Epithelial cell of esophagus (primary cell): ENCODE results near the gene SEC61A1.

ENCODE experiments used
- DNase-seq: peaks from one replicate; pipeline ENCODE4 v3.0.0; 2010; ENCODE audit warnings: low read depth
- H3K4me3 ChIP-seq: 2 replicates; pipeline ENCODE4 v1.5.1; 2011; ENCODE audit warnings: mild to moderate bottlenecking, low read length, control low read depth
- TF ChIP-seq, protein P1 (sequence below): IDR thresholded peaks from 2 replicates; pipeline ENCODE4 v1.5.1; 2011; ENCODE audit warnings: low read depth, mild to moderate bottlenecking, low read length, control low read depth, inconsistent platforms; ENCODE audit not compliant: insufficient read depth; ENCODE audit errors: missing control alignments

Gene SEC61A1

DNA sequence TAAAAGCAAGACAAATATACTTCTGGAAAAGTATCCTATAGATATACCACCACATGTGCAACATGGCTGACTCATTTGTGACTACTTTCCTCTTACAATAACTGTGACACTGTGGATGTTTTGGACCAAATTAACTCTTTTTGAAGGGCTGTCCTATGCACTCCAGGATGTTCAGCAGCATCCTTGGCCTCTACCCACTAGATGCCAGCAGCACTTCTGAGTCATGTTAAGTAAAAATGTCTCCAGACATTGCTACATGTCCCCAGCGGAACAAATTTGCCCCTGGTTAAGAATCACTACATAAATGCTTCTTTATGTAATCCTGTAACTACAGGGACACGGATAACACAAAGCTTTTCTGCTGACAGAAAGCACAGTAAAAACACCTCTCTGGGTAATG, 39.3 kb downstream of the SEC61A1 start:
- H3K4me3 ChIP-seq = no peak overlapping the region
- DNase-seq = no peak
- TF ChIP-seq, protein P1, sequence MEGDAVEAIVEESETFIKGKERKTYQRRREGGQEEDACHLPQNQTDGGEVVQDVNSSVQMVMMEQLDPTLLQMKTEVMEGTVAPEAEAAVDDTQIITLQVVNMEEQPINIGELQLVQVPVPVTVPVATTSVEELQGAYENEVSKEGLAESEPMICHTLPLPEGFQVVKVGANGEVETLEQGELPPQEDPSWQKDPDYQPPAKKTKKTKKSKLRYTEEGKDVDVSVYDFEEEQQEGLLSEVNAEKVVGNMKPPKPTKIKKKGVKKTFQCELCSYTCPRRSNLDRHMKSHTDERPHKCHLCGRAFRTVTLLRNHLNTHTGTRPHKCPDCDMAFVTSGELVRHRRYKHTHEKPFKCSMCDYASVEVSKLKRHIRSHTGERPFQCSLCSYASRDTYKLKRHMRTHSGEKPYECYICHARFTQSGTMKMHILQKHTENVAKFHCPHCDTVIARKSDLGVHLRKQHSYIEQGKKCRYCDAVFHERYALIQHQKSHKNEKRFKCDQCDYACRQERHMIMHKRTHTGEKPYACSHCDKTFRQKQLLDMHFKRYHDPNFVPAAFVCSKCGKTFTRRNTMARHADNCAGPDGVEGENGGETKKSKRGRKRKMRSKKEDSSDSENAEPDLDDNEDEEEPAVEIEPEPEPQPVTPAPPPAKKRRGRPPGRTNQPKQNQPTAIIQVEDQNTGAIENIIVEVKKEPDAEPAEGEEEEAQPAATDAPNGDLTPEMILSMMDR = no peak

DNA sequence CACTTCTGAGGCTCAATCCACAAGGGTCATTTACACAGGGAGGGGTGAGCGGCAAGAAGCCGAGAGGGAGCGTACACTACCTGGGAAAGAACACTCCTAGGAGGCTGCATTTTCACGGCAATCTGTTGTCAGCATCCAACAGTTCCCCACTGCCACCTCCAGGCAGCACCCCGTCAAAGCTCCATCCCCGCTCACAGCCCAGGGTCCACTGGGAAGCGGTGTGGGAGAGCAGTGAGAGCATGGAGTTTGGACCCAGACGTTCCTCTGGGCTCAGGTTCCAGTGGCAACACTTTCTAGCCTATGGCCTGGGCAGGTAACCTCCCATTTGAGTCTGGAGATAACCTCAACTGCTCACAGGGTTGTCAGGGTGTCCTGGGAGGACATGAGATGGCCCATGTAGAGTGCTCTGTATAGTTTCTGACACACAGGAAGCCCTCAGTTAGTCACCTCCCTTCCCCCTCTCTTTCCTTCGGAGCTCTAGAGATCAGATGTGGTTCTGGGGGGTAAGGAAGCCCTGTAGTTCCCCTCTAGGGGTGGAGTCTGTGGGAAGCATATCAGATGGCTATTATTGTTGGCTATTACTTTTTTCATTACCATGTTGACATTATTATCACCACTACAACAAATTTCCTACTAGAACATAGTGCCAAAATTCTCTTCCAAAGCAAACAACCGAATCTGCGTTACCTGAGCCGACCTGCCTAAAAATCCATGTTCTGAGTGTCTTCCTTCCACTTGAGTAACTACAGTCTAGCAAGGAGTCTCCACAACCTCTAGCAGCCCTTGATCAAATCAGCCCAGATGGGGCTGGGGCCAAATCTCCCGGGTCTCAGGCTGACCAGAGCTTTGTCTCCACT, 42.3 kb downstream of the SEC61A1 start:
- TF ChIP-seq, protein P1 = no peak
- DNase-seq = peak; percentile 40
- H3K4me3 ChIP-seq = no peak overlapping the region

DNA sequence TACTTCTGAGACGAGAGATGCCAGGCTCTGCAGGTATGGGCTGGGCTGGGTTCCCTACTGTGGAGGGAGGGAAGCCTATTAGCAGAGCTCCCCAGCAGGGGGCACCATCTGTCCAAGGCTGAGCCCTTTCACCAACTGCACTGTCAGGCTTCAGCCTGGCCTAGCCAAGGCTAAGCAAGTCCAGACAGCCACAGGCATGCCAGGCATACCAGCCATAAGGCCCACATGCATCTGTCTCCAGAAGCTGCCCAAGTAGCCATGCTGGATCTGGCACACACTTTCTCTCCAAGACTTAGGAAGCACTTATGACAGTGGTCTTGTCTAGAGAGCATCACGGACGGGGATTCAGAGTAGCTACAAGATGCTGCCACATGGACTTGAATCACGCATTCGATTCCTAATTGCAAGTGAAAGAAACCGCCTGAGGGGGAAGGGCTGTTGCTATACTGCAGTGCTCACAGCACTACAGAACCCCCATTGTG, 43.0 kb downstream of the SEC61A1 start:
- TF ChIP-seq, protein P1 = peak; percentile 97
- H3K4me3 ChIP-seq = no peak overlapping the region

DNA sequence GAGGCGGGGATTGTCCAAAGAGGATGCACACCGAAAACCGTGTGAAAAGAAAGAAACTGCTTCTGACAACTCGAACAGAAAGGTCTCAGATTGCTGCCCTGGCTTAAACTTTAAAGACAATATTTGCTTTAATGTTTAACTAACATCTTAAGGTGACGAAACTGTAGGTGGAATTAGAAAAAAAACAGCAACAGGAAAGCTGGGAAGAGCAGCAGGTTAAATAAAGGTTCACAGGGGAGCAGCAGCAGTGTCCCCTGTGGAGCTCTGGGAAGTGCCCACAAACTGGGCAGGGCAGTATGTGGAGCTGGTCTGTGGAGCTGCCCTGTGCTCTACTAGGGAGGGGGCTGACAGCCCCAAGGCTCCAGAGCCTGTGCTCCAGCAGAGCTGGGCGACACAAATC, 46.0 kb downstream of the SEC61A1 start:
- no peak for DNase-seq
- H3K4me3 ChIP-seq = no peak overlapping the region
- TF ChIP-seq, protein P1 = no peak

More for the DNA sequence above, 43.0 kb downstream of the SEC61A1 start:
- DNase-seq = peak; percentile 97

DNA sequence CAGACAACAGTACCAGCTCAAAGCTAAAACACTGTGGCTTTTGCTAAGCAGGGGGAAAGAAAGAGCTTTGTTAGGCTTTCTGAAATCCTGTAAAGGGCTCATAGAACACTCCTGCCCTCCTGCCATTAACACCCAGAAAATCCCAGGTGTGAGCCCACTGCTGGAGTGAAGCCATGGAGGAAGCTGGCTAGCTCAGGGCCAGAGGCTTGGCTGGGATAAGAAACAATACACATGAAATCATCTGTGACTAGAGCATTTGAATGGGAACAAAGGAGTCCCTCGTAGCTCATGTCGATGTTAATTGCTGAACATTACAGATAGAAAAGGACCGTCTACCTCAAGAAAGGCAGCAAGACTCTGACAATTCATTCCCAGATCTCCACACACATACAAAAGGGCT, 47.9 kb downstream of the SEC61A1 start:
- no peak overlapping the region for H3K4me3 ChIP-seq
- no peak for DNase-seq
- TF ChIP-seq, protein P1 = no peak

DNA sequence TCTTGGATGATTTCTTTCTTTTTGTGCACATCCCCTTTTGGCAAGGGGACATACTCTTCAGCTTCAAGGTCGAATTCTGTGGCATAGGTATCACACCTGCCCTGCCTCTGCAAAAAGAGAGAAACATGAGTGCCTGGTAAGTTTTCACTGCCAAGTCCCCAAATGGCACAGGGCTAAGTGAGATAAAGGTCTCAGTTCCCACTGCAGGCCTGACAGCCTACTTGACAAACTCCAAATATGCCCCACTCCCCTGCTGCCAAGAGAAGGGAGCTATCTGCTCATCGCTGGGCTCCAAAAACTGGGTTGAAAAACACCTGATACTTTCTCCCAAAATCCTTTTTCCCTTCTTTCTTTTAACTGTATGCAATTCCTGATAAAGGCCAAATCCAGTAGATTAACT, 48.4 kb downstream of the SEC61A1 start:
- TF ChIP-seq, protein P1 = no peak
- no peak overlapping the region for H3K4me3 ChIP-seq
- no peak for DNase-seq
